OCI-LY3 (cell line): ENCODE data around the gene ZDHHC14.

ENCODE experiments used
- CTCF ChIP-seq: fragments of 200-600, 300-600 bp; sonication (generic); IDR thresholded peaks from 2 replicates; pipeline ENCODE4 v1.5.1; 2014; ENCODE audit warnings: antibody characterized with exemption, low read length, low read depth
- EZH2phosphoT487 ChIP-seq: fragments of 200-600 bp; shearing (Covaris generic); IDR thresholded peaks from 2 replicates; pipeline ENCODE4 v1.6.1; 2018; ENCODE audit warnings: antibody characterized with exemption, mixed run types, low read depth

DNA sequence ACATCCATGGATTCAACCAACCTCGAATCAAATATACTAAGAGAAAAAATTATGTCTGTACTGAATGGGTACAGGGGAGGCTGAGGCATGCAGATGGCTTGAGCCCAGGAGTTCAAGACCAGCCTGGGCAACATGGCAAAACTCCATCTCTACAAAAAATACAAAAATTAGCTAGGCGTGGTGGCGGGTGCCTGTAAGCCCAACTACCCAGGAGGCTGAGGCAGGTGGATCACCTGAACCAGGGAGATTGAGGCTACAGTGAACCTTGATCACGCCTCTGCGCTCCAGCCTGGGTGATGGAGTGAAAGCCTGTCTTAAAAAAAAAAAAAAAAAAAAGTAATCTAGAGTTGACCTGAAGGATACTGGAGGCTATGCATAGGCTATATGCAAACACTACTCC is 223.0 kb downstream of the ZDHHC14 start:
- TF ChIP-seq CTCF (no peak), EZH2phosphoT487 (no peak)
